Lung microvascular endothelial cell (primary cell): Measurements from ENCODE around the gene COL4A1. TPM values are rescaled to one million over a fixed set of nuclear protein-coding genes. Genes with fewer than 3 reads are reported as not detected.
A peak's percentile ranks its signal among the peaks of the same experiment; 100 is the strongest.

Source experiments
- DNase-seq, 2 donors: peaks; one replicate each; pipeline versions ENCODE4 v3.0.0 to v3.0.0-alpha.2; 2010; ENCODE audit warnings: low read depth in 2 of 2
- total RNA-seq: library from RNA; depleted of rRNA; stranded (reverse); fragments of >200 nt; gene quantifications from 2 replicates; pipeline ENCODE4 v1.2.1, GENCODE V29; 2014

COL4A1 gene
- total RNA-seq, 1 donor from 2014 or later, result 836 TPM

GRCh38 chr13:110225609-110226574 lies 81.1 kb downstream of the COL4A1 start:
- DNase-seq, result peak in 1 of 2 donors; percentile 75

DNA sequence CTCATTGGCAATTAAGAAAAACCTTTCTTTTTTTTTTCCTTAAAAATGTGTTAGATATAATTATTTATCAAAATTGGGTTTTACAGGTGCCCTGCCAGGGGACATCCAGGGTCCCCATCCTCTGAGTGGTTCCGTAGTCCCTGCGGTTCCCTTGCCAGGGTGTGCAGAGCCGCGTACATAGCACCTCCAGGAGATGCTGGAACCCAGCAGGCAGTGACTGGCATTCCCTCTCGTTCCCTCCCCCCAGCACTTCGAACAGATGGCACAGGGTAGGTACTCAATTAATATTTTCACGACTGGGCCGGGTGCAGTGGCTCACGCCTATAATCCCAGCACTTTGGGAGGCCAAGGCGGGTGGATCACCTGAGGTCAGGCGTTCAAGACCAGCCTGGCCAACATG lies 82.0 kb downstream of the COL4A1 start:
- DNase-seq, result no peak

DNA sequence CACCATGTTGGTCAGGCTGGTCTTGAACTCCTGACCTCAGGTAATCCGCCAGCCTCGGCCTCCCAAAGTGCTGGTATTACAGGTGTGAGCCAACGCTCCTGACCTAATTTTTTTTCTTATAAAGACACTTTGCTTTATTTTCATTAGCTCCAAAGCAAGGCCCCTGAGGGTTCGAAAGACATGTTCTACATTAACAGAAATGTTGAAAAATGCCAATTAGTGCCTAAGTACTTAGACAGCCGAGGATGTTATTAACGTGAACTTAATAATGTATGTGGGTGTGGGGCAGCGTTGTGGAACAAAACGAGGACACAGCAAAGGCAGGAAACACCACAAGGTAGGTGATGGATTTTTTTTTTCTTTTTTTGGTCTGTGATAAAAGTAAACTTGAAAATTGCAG lies 82.4 kb downstream of the COL4A1 start:
- DNase-seq, result no peak

DNA sequence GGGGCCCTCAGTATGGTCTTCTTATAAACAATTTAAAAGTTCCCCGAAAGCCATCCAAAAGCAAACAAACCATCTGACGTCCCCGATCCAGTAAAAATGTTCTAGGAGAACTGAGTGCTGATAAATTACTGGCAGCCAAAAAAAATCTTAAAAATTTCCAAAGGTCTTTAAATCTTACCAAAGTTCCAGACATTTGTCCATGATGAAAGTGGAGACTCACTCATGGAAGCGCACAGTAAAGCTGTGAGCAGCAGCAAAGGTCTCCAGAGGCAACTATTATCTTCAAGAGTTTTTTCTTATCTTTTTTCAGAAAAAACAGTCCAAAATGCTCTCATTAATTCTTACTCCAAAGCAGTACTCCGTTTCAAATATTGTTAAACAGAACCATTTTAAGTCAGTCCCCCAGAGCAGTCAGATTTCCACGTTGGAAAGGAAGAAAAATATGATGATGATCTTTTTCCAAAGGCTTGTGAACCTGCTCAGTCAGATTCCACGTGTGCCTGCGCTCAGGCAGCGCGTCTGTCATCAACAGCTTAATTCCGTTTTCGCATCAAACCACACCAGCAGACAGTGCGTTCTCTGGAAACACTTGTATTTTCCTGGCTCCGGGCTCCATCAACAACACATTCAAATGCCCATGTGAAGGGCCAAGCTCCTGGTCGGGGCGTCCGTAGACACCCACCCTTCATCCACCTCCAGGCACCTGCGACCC lies 85.4 kb downstream of the COL4A1 start:
- peak in 1 of 2 donors; percentile 96 for DNase-seq

DNA sequence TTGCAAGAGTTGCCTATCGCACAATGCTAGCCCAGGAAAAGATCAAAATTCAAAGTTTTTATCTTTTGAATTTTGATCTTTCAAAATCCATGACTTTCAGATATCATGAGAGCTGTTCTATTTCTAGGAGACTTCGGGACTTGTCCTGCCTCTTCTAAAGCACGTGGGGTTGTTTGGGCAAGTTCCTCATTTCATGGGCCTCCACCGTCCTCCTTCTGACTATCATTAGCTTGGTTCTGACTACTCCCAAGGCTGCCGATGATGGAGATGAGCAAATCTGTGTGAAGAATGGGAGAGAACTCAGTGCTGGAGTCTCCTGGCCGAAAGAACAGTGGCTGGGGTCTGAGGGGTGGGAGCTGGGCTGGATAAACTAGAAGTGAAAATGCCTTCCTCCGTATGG lies 86.5 kb downstream of the COL4A1 start:
- DNase-seq, result no peak

DNA sequence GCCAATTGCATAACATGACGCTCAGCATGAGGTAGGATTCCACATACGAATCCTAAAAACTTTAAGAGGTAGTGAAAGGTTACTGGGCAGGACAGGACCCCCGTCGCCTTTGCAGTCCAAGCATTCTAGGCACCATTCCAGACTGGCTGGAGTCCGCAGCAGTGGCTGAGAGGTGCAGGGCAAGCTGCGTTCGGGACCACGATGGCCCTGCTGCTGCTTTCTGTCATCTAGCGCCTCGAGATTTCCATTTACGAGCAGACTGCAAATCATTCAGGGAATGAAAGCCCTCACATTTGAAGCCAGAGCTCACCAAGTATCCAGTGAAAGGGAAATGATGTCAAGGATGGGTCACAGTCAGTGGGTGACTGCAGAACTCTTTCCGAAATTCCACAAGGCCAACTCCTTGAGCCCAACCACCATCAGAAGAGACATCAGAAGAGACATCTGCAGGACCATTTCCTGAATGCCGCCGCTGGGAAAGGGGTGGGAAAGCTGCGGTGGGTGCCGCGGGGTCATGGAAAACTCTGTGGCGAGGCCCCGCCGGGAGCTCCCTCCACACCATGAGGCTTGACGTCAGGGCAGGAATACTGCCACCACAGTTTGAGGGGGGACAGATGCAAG lies 88.3 kb downstream of the COL4A1 start:
- DNase-seq, result peak in 1 of 2 donors; percentile 43

DNA sequence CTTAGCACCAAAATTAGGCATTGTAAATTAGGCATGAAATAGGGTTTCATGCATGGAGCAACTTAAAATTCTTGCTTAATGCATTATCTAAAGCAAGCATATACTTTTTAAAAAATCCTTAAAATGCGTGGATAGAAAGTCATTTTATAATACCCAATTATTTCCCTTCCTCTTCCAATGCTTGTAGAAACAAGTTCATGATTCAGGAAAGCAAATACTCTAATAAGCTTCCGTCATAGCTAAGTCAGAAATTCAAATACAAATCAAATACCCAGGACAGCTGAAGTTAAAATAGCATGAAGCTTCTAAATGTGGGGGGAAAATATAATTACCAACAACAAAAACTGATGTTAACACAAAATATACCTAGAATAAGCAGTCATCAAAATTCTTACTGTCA lies 89.1 kb downstream of the COL4A1 start:
- DNase-seq, result no peak

DNA sequence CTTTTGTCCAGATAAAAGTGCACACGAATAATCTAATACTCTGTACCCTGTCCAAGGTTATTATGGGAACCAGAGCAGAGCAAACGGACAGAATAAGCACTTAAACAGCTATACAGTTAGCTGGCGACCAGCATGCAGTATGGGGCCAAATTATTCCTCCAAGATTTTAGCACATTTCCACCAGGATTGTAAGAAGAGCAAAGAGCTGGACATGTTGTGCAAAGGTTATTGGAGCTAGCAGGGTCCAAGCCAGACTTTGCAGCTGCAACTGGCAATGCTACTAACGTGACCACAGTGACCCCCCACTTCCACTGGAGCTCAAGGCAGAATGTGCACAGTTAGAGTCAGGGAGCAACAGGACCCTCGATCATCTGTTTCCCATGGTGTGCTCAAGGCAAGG lies 89.9 kb downstream of the COL4A1 start:
- DNase-seq, result no peak

DNA sequence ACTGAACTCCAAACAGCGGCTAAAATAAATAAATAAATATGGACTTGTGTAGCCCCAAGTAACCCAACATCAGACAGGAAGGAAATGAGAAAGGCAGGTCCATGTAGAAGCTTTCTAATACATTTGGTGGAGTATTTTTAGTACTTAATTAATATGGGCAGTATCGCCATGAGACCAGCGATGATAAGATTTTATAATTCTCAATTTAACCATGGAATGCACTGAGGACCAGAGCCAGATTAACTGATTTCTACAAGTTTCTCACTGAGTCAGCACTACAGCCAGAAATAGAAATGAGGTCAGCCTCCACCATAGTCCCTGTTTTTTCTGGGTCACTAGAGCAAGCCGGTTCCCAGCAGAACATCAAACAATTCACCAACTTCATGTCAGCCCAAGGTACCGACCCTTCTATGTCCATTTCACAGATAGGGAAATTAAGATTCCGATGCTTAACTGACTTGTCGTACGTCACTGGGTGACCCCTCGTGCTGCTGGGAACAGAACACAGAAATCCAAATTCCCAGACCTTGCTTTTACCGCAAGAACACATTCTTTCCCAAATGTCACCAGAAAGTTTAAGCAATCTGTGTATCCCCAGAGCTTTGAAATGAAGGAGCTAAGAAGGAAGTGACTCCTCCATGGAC lies 90.4 kb downstream of the COL4A1 start:
- DNase-seq, result peak; percentile 56 to 70

- DNase-seq, result no peak
These were observed 91.0 kb downstream of the COL4A1 start for GRCh38 chr13:110216006-110216397.

DNA sequence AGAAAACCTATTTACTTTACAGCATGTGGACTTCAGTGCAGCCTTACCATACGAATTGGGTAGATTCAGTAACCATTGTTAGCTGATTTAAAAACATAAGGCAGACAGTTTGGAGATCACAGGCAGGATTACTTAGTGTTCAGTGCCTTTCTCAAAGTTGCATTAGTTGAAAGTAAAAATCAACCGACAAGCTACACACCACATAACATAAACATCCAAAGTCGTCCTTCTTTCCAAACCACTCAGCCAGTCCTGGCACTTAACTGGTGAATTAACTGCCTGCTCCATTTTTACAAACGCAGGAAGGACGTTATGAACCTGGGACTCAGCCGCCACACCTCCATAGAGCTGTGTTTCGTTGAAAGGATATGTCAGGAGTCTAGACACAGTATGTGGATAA lies 91.4 kb downstream of the COL4A1 start:
- peak in 1 of 2 donors; percentile 24 for DNase-seq

DNA sequence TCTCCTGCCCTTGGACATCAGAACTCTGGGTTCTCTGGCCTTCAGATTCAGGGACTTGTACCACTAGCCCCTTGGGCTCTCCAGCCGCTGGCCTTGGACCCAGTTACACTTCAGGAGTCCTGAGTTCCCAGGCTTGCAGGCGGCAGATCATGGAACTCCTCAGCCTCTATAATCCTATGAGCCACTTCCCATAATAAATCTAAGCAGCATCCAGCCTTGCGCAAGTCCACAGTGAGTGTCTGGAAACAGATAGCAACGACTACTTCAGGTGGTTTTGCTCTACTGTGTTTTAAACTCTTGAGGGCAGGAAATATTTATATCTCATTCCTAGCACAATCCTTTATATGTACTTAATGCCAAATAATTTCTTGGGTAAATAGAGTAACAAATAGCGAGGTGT lies 92.3 kb downstream of the COL4A1 start:
- DNase-seq, result no peak

DNA sequence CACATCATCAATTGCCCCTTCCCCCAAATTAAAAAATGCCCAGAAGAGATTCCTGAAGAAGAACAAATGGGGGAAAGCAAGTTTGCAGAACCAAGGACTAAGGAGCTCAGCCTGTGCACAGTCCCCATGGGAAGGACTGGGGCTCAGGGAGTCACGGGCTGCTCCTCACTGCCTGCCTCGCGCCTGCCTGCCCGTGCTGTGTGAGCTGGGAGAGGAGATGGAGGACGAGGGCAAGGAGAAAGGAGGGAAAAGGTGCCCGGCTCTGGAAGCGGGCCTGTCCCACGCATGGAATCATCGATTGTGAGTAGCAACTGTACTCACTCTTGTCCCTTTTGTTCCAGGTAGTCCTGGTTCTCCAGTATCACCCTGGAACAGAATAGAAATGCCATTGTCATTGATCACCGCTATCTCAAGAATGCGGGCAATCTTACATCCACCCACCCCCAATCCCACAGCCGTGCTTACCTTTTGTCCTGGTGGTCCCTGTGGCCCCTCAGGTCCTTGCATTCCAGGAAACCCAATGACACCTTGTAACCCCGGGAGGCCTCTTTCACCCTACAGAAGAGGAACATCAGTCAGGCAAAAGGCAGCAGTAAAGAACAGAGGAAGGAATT lies 93.4 kb downstream of the COL4A1 start:
- DNase-seq, result no peak

DNA sequence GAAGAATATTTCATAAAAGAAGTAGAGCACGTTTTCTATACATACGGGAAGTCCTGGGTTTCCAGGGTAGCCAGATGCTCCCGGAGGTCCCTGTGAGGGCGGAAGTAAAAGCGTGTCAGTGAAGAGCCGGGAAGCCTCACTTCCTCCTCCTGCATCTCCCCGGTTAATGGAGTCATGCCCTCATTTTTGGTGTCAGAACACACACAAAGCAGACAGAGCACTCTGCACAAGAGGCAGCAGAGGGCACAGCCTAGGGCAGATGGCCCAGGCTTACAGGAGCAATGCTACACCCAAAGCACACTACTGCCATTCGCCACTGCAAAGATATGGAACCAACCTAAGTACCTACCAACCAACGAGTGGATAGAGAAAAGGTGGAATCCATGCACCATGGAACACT lies 94.4 kb downstream of the COL4A1 start:
- DNase-seq, result no peak

GRCh38 chr13:110211735-110212134 lies 95.2 kb downstream of the COL4A1 start:
- DNase-seq, result no peak

DNA sequence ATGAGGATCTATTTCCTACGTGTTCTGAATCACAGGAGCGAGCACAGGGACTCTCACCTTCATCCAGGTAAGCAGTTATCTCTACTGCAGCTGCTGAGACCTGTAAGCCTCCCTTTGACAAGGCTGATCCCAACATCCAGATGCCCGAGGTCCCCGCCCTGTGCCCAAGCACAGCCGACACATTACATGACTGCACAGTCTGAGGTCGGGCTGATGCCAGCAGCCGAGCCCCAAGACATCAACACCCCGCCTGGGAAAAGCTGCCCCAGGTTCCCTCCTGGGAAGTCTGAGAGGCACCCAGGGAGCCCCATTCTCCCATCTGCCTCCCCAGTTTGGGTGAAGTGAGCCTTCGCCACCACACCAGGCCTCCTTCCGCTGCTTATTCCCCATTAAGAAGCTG lies 95.9 kb downstream of the COL4A1 start:
- no peak for DNase-seq

GRCh38 chr13:110210604-110210985 lies 96.4 kb downstream of the COL4A1 start:
- DNase-seq, result no peak

GRCh38 chr13:110209950-110210603 lies 96.9 kb downstream of the COL4A1 start:
- DNase-seq, result no peak

GRCh38 chr13:110208116-110208515 lies 98.8 kb downstream of the COL4A1 start:
- no peak for DNase-seq

- no peak for DNase-seq
These were observed 100.0 kb downstream of the COL4A1 start for GRCh38 chr13:110206996-110207395.

GRCh38 chr13:110206185-110206584 lies 100.8 kb downstream of the COL4A1 start:
- no peak for DNase-seq
